Activated CD4-positive, CD25-positive, alpha-beta regulatory T cell treated with anti-CD3 and anti-CD28 coated beads, Interleukin-2, amount 50 U/mL, for 24 hours (primary cell): Measurements from ENCODE around the gene PAK2.
"Not testable (repeated sequence)": the region's sequence is repeated elsewhere in the genome, so short reads cannot be mapped to it uniquely, and the experiment has no call there.

Experiments used
- ATAC-seq, 2 donors: fragments of 150-1000 bp; cut with Tn5 transposase; one replicate each; pipeline ENCODE4 v1.10.0; 2021; ENCODE audit warnings: mild to moderate bottlenecking in 1 of 2, moderate library complexity in 1 of 2

Gene PAK2

DNA sequence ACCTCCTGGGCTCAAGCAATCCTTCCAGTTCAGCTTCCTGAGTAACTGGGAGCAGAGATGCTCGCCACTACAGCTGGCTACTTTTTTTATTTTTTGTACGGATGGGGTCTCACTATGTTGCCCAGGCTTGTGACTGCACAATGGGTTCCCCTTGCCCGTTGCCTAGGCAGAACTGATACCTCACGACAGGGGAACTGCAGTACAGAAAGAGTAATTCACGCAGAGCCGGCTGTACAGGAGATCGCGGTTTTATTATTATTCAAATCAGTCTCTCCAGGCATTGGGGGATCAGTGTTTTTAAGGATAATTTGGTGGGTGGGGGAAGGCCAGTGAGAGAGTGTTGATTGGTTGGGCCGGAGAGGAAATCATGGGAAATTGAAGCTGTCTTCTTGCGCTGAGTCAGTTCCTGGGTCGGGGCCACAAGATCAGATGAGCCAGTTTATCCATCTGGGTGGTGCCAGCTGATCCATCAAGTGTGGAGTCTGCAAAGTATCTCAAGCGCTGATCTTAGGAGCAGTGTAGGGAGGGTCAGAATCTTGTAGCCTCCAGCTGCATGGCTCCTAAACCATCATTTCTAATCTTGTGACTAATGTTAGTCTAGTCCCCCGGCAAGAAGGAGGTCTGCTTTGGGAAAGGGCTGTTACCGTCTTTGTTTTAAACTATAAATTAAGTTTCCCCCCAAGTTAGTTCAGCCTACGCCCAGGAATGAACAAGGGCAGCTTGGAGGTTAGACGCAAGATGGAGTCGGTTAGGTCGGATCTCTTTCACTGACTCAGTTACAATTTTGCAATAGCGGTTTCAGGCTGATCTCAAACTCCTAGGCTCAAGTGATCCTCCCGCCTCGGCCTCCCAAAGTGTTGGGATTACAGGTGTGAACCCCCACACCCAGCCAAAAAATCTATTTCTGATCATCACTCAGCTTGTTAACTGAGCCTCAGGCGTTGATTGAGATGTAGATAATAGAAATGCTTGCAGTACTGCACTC is 104.9 kb downstream of the PAK2 start:
- not testable (repeated sequence) for ATAC-seq

DNA sequence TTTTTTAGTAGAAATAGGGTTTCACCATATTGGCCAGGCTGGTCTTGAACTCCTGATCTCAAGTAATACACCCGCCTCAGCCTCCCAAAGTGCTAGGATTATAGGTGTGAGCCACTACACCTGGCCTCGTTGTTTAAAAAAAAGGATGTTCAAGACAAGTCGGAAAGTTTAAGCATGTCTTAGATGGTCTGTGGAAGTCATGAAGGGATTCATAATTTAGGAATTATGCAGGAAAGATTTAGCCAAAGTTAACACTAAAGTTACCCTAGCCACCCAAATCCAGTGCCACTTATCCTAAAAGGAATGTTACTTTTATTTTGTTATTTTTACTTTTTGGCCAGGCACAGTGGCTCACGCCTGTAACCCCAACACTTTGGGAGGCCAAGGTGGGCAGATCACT is 108.7 kb downstream of the PAK2 start:
- ATAC-seq, result not testable (repeated sequence)

DNA sequence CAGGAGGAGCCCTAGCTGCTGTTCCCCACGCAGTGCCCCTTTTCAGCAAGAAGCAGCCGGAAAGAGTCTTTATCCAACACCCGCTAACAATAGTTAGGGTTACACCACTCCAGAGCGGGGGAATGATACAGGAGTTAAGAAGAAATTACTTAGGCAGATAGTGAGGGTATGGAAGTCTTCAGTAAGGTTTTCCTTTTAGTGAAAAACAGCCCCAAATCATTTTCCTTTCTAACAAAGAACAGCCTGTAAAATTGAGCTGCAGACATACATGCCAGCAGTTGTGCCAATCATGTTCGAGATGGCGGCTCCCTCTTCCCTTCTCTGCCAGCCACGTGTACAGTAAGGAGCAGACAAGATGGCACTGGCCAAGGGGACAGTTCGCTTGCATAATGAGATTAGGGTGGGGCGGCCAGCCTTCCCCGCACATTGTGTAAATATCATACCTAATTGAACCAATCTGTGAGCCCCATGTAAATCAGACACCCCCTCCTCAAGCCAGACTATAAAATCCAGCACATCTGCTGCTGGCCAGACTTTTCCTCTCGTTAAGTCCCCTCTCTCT is 109.6 kb downstream of the PAK2 start:
- no peak for ATAC-seq

DNA sequence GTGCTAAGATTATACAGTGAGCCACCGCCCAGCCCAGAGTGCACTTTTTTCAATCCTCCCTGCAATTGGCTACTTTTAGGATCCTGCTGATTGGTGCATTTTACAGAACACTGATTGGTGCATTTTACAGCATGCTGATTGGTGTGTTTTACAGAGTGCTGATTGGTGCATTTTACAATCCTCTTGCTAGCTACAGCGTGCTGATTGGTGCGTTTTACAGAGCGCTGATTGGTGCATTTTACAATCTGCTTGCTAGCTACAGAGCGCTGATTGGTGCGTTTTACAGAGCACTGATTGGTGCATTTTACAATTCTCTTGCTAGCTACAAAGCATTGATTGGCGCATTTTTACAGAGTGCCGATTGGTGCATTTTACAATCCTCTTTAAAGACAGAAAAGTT is 123.3 kb downstream of the PAK2 start:
- ATAC-seq, result not testable (repeated sequence)

DNA sequence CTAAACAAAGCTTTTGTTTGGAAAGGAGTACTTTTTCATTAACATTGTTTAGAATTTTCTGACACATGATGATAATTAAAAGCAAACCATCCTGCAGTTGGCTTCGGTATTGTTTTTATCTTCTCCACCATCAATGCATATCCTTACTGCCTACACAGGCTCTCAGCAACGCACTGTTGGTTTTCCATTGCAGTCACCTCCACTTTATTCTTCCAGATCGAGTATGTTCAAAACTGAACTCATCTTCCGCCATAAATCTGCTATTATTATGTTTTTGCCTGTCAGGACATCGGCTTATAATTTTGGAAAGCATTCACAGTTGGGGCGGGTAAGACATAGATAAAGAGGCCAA is 127.5 kb downstream of the PAK2 start:
- ATAC-seq, result no peak

DNA sequence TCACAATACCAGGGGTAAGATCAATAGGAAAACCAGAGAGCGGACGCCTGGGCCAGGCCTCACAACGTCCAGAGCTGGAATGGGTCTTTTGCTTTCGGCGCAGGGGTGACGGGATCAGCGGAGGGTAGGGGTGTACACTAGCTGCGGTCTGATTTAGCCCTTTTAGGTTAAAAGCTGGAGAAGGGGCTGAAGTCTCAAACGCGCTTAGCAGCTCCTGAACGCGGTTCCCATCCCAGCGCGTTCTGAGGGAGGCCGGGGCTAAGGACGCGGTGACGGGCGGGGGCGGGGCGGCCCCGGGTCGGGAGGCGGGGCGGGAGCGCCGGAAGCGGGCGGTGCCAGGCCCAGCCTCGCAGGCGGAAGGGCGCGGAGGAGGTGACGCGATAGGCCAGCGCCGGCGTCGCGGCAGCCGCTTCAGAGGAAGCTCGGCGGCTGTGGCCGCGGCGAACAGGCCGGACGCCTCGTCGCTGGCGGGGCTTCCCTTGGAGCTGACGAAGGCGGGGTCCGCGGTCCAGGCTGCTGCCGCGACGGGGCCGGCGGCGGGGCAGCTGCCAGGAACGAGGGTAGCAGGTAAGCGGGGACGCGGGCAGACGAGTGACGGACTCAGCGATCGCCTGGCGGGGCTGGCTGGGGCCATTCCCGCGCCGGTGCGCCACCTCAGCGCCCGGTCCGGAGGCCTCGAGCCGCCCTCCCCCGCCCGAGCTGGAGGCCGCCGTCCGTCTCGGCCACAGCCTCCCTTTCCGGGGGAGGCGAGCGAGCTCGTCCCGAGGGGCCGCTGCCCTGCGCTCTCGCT is 128.0 kb downstream of the PAK2 start, which contains the start of gene SENP5:
Gene SENP5 (plus strand): TSS at position 414 of the 790 bp plus-strand sequence. CDS start 17,262 bp downstream, outside the sequence.
- peak; percentile 97 for ATAC-seq

DNA sequence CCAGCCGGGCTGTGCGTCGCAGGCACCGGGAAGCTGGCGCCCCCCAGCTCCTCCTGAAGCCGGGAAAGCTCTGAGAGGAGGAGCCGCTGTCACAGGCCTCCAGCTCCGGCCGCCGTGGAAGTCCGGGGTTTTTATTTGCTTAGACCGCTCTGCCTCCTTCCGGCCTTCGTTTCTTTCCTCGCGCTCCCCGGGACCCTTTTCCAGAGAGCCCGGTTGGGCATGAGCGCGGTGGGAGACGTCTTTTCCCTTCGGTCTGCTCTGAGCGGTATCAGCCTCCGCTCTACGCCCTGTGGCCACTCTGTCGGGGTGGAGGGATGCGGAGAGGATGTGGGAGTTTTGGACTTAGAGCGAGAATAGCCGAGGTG is 128.6 kb downstream of the PAK2 start:
- peak in 1 of 2 donors; percentile 7 for ATAC-seq

DNA sequence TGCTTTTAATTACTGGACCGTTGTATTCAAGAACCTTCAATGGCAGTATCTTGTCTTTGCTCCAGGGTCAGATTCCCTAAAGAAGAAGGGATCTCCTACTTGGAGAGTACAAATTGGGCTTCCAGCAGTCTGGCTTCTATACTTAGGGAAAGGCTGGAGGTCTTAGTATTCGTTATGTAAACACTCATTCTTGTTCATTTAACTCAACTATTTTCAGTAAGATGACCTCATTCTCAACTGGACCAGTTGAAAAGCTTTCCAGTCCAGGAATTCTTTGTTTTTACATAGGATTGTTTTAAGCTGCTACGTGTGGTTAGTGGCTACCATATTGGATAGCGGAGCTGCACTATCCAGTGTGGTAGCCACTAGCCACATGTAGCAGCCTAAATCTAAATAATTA is 132.7 kb downstream of the PAK2 start:
- no peak for ATAC-seq

DNA sequence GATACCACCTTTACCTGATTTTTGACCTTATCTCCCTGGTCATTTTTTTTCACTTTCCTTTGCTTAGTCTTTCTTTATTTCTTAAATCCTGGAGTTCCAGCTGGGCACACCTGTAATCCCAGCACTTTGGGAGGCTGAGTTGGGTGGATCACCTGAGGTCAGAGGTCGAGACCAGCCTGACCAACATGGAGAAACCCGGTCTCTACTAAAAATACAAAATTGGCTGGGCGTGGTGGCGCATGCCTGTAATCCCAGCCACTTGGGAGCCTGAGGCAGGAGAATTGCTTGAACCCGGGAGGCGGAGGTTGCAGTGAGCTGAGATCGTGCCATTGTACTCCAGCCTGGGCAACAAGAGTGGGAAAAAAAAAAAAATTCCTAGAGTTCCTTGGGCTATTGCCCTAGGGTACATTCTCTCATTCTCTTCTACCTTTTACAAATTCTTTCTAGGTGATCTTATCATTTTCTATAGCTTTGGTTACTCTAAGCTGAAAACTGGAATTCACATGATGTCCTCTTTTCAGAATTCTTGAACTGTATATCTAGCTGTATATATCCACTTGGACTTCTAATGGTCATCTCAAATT is 134.9 kb downstream of the PAK2 start:
- ATAC-seq, result not testable (repeated sequence)

DNA sequence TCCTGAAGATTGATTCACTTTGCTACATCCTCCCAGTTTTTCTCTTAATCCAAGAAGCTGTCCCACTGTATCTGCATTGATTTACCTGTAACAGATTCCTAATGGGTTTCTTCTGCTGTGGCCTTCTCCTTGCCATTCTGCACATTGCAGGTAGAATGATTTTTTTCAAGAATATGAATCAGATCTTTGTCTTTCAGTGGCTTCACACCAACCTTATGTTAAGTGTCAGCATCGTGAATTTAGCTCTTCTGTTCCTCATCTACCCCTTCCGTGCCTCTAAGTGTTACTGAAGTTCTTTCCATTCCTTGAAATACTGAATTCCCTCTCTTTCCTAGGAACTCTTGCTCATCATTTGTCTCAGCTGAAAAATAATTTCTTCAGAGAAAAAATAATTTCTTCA is 135.6 kb downstream of the PAK2 start:
- ATAC-seq, result no peak
